H9 (cell line): ENCODE results near the gene RHOA. TPM values are rescaled to one million over a fixed set of nuclear protein-coding genes. Genes with fewer than 3 reads are reported as not detected.

Source experiments
- DNase-seq: peaks from one replicate; pipeline ENCODE4 v3.0.0-alpha.2; 2017
- H2AFZ ChIP-seq: one replicate; pipeline ENCODE4 v1.6.1; 2013; ENCODE audit warnings: mild to moderate bottlenecking, low read length, control low read depth, moderate library complexity
- H2AK5ac ChIP-seq: 2 replicates; pipeline ENCODE4 v1.6.1; 2013; ENCODE audit warnings: low read length, control low read depth, mixed read lengths; ENCODE audit not compliant: insufficient read length
- H2BK120ac ChIP-seq: one replicate; pipeline ENCODE4 v1.6.1; 2013; ENCODE audit warnings: low read depth, mild to moderate bottlenecking, low read length, control low read depth, inconsistent platforms; ENCODE audit not compliant: poor library complexity, severe bottlenecking
- H2BK12ac ChIP-seq: 2 replicates; pipeline ENCODE4 v1.6.1; 2013; ENCODE audit warnings: low read length, control low read depth, mixed read lengths, low read depth; ENCODE audit not compliant: insufficient read length
- H2BK15ac ChIP-seq: 2 replicates; pipeline ENCODE4 v1.6.1; 2013; ENCODE audit warnings: low read depth, low read length, control low read depth
- H2BK20ac ChIP-seq: one replicate; pipeline ENCODE4 v1.6.1; 2013; ENCODE audit warnings: low read depth, mild to moderate bottlenecking, low read length, control low read depth, inconsistent platforms; ENCODE audit not compliant: poor library complexity, severe bottlenecking
- H2BK5ac ChIP-seq: 2 replicates; pipeline ENCODE4 v1.6.1; 2013; ENCODE audit warnings: low read length, control low read depth, mixed read lengths; ENCODE audit not compliant: insufficient read length
- H3K14ac ChIP-seq: 2 replicates; pipeline ENCODE4 v1.6.1; 2013; ENCODE audit warnings: low read length, control low read depth; ENCODE audit not compliant: insufficient read depth
- H3K18ac ChIP-seq: 2 replicates; pipeline ENCODE4 v1.6.1; 2013; ENCODE audit warnings: low read depth, mild to moderate bottlenecking, mixed read lengths, low read length, control low read depth; ENCODE audit not compliant: insufficient read length
- H3K23ac ChIP-seq: 2 replicates; pipeline ENCODE4 v1.6.1; 2013; ENCODE audit warnings: low read length, control low read depth, mixed read lengths, low read depth; ENCODE audit not compliant: insufficient read length
- H3K23me2 ChIP-seq: 2 replicates; pipeline ENCODE4 v1.6.1; 2013; ENCODE audit warnings: low read depth, mild to moderate bottlenecking, mixed read lengths, low read length, control low read depth; ENCODE audit not compliant: insufficient read length, poor library complexity, severe bottlenecking
- H3K27ac ChIP-seq: 2 replicates; pipeline ENCODE4 v1.5.1; 2013; ENCODE audit warnings: low read length, control low read depth, mixed read lengths, low read depth; ENCODE audit not compliant: insufficient read length
- H3K27me3 ChIP-seq: 2 replicates; pipeline ENCODE4 v1.6.1; 2013; ENCODE audit warnings: low read length, control low read depth, inconsistent platforms; ENCODE audit not compliant: insufficient read depth
- H3K4ac ChIP-seq: 2 replicates; pipeline ENCODE4 v1.6.1; 2013; ENCODE audit warnings: low read depth, mild to moderate bottlenecking, control low read depth, inconsistent platforms, low read length, moderate library complexity
- H3K4me1 ChIP-seq: 2 replicates; pipeline ENCODE4 v1.6.1; 2013; ENCODE audit warnings: low read length, control low read depth, inconsistent platforms; ENCODE audit not compliant: insufficient read depth
- H3K4me2 ChIP-seq: 2 replicates; pipeline ENCODE4 v1.6.1; 2013; ENCODE audit warnings: low read length, control low read depth, mixed read lengths; ENCODE audit not compliant: insufficient read length, insufficient read depth
- H3K56ac ChIP-seq: 2 replicates; pipeline ENCODE4 v1.6.1; 2013; ENCODE audit warnings: low read depth, mild to moderate bottlenecking, mixed read lengths, low read length, control low read depth; ENCODE audit not compliant: insufficient read length
- H3K79me1 ChIP-seq: 2 replicates; pipeline ENCODE4 v1.6.1; 2013; ENCODE audit warnings: low read depth, mild to moderate bottlenecking, moderate library complexity, low read length, control low read depth, inconsistent platforms; ENCODE audit not compliant: insufficient read depth, poor library complexity, severe bottlenecking
- H3K79me2 ChIP-seq: 2 replicates; pipeline ENCODE4 v1.6.1; 2013; ENCODE audit warnings: low read length, control low read depth, inconsistent platforms; ENCODE audit not compliant: insufficient read depth
- H3K9ac ChIP-seq: 2 replicates; pipeline ENCODE4 v1.6.1; 2013; ENCODE audit warnings: low read length, control low read depth, mixed read lengths; ENCODE audit not compliant: insufficient read length; ENCODE audit errors: extremely low read depth
- H3K9me3 ChIP-seq: one replicate; pipeline ENCODE4 v1.6.1; 2013; ENCODE audit warnings: low read depth, low read length, inconsistent platforms; ENCODE audit not compliant: control insufficient read depth
- H3T11ph ChIP-seq: one replicate; pipeline ENCODE4 v1.6.1; 2013; ENCODE audit warnings: mild to moderate bottlenecking, low read length, control low read depth, inconsistent platforms
- H4K20me1 ChIP-seq: one replicate; pipeline ENCODE4 v1.6.1; 2013; ENCODE audit not compliant: control insufficient read depth, insufficient read length, insufficient read depth
- H4K5ac ChIP-seq: 2 replicates; pipeline ENCODE4 v1.6.1; 2013; ENCODE audit warnings: low read depth, mild to moderate bottlenecking, mixed read lengths, low read length, control low read depth; ENCODE audit not compliant: insufficient read length
- H4K8ac ChIP-seq: replicated peaks from 2 replicates; pipeline ENCODE4 v1.6.1; 2013; ENCODE audit warnings: low read length, control low read depth, mixed read lengths, low read depth; ENCODE audit not compliant: insufficient read length
- H4K91ac ChIP-seq: 2 replicates; pipeline ENCODE4 v1.6.1; 2013; ENCODE audit warnings: low read depth, mild to moderate bottlenecking, moderate library complexity, mixed read lengths, low read length, control low read depth; ENCODE audit not compliant: insufficient read length
- H3K27ac Mint-ChIP-seq, 3 experiments: 2 replicates in 2 of 3; 3 replicates in 1 of 3; pipeline ENCODE4 v1.8.0; 2020 to 2021; ENCODE audit warnings: mixed read lengths in 3 of 3, mild to moderate bottlenecking in 1 of 3, moderate library complexity in 1 of 3
- H3K27me3 Mint-ChIP-seq: 2 replicates; pipeline ENCODE4 v1.8.0; 2021; ENCODE audit warnings: low read depth, mild to moderate bottlenecking, moderate library complexity, mixed read lengths
- H3K36me3 Mint-ChIP-seq, 3 experiments: 2 replicates in 2 of 3; 3 replicates in 1 of 3; pipeline ENCODE4 v1.8.0; 2020 to 2021; ENCODE audit warnings: low read depth in 3 of 3, mixed read lengths in 3 of 3; ENCODE audit not compliant: insufficient read depth in 1 of 3
- H3K4me1 Mint-ChIP-seq, 2 experiments: 2 replicates each; pipeline ENCODE4 v1.8.0; 2020; ENCODE audit warnings: mixed read lengths in 2 of 2
- H3K4me3 Mint-ChIP-seq, 2 experiments: 2 replicates in 1 of 2; 3 replicates in 1 of 2; pipeline ENCODE4 v1.8.0; 2020 to 2021; ENCODE audit warnings: mild to moderate bottlenecking in 2 of 2, mixed read lengths in 2 of 2, moderate library complexity in 1 of 2
- H3K9me3 Mint-ChIP-seq, 2 experiments: 2 replicates in 1 of 2; 3 replicates in 1 of 2; pipeline ENCODE4 v1.8.0; 2020; ENCODE audit warnings: mild to moderate bottlenecking in 2 of 2, mixed read lengths in 2 of 2, moderate library complexity in 1 of 2
- CTCF ChIP-seq: fragments of 200-600 bp; sonication (generic); conservative IDR thresholded peaks from 3 replicates; pipeline ENCODE4 v1.8.0; 2021; ENCODE audit warnings: antibody characterized with exemption, mild to moderate bottlenecking
- WGBS: extraction: QIAGEN DNeasy Blood & Tissue Kit; methylation state at CpG from one replicate; pipeline ENCODE4 v1.1.7; 2013; ENCODE audit warnings: missing lambda C conversion rate, low lambda C conversion rate, mixed read lengths; ENCODE audit not compliant: insufficient read length; ENCODE audit errors: extremely low coverage; 5-methylcytosine and 5-hydroxymethylcytosine counted together
- total RNA-seq: library from RNA; stranded (reverse); gene quantifications from 2 replicates; pipeline ENCODE4 v1.2.1, GENCODE V29; 2021

RHOA gene
- total RNA-seq, 1 experiment from 2014 or later: 403 TPM

- H3K79me1 ChIP-seq: peaks cover 12% of the 10 kb centered on the region
- no peaks in the 10 kb centered on the region for H3K27me3 ChIP-seq
- H4K20me1 ChIP-seq: no peaks in the 10 kb centered on the region
- H4K5ac ChIP-seq: no peak overlapping the region
- H3K4me1 ChIP-seq: no peaks in the 10 kb centered on the region
- H3T11ph ChIP-seq: no peak overlapping the region
- H3K23me2 ChIP-seq: no peaks in the 10 kb centered on the region
- H3K27ac ChIP-seq: no peak overlapping the region
- H3K14ac ChIP-seq: no peak overlapping the region
- peaks cover 2 to 11% (median 11%) of the 10 kb centered on the region in 3 experiments; a peak in 6 of 7 replicates for H3K36me3 Mint-ChIP-seq
- H3K27me3 Mint-ChIP-seq: no peaks in the 10 kb centered on the region
- H3K18ac ChIP-seq: no peak overlapping the region
- H2BK20ac ChIP-seq: no peak overlapping the region
- no peak overlapping the region for H2AFZ ChIP-seq
- no peak overlapping the region for H3K4me3 Mint-ChIP-seq
- WGBS: no CpG with 5 or more reads among the region's 1 CpG
- H2BK120ac ChIP-seq: no peak overlapping the region
- no peak overlapping the region for H4K8ac ChIP-seq
- no peak overlapping the region for H2BK12ac ChIP-seq
- no peaks in the 10 kb centered on the region; a peak in 1 of 5 replicates for H3K9me3 Mint-ChIP-seq
- H3K9me3 ChIP-seq: no peaks in the 10 kb centered on the region
- H2AK5ac ChIP-seq: no peak overlapping the region
- H3K9ac ChIP-seq: no peak overlapping the region
- no peak overlapping the region for H3K56ac ChIP-seq
- H3K4me2 ChIP-seq: no peak overlapping the region
- H4K91ac ChIP-seq: no peak overlapping the region
- H3K4me1 Mint-ChIP-seq: no peaks in the 10 kb centered on the region; a peak in 2 of 4 replicates
- no peak overlapping the region for H2BK15ac ChIP-seq
- H2BK5ac ChIP-seq: no peak overlapping the region
- H3K4ac ChIP-seq: no peak overlapping the region
- no peak for TF ChIP-seq CTCF
- no peak for DNase-seq
- H3K27ac Mint-ChIP-seq: no peak overlapping the region
- peaks cover 38% of the 10 kb centered on the region; the same call in 1 of the 2 replicates for H3K79me2 ChIP-seq
- no peak overlapping the region for H3K23ac ChIP-seq
These were observed 26.2 kb downstream of the RHOA start for GRCh38 chr3:49385617-49386016.
